Epithelial cell of prostate (primary cell): Measurements from ENCODE around the gene STOX2.

Experiments
- DNase-seq: peaks from one replicate; pipeline ENCODE4 v3.0.0-alpha.2; 2011; ENCODE audit warnings: low read depth, low spot score
- H3K27ac ChIP-seq: fragments of 450-650 bp; 2 replicates; pipeline ENCODE4 v1.5.1; 2017; ENCODE audit warnings: mild to moderate bottlenecking

Gene STOX2

GRCh38 chr4:184061582-184061981, 156.5 kb downstream of the STOX2 start:
- DNase-seq: no peak
- no peak overlapping the region for H3K27ac ChIP-seq

DNA sequence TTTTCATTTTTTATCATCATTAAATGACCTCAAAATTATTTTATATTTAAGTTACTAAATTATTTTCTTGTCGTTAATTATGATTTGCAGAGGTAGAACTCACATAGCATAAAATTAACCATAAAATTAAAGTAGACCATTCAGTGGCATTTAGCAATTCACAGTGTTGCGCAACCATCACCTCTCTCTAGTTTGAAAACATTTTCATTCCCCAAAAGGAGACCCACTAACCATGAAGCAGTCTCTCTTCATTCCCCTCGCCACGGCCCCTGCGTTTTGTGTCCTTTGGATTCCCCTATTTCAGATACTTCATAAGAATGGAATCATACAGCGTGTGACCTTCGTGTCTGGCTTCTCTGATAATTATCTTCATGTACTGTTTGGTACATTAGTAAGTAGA, 157.7 kb downstream of the STOX2 start:
- no peak for DNase-seq
- H3K27ac ChIP-seq: no peak overlapping the region

- no peak for DNase-seq
- H3K27ac ChIP-seq: no peak overlapping the region
These were observed 159.8 kb downstream of the STOX2 start for GRCh38 chr4:184064877-184065276.

- DNase-seq: no peak
- no peak overlapping the region for H3K27ac ChIP-seq
These were observed 161.6 kb downstream of the STOX2 start for GRCh38 chr4:184066584-184067300.

DNA sequence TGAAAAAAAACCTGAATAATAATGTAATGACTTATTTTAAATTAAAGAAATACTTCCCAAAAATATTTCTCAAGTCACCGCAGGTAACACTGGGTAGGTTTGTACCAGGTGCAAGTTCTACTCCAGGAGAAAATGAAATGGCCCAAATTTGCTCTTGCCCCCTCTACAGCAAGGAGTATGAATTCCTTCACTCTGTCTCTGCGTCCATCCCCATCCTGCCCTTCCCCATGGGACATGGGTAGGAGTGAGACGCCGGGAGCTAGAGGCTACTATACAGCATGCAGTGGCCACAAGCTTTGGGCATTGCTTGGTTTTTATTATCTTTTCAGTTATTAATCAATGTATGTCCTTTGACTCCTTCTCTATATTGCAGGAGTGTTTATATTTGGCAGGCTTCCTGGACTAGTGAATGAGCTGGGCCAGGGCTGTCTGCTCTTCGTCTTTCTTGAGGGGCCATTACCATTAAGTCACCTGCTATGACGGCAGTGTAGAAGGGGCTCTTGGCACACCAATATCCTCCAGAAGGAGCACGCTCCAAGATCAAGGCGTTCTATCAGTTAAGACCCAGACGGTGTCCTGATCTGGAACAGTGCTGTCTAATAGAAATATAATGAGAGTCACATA, 162.9 kb downstream of the STOX2 start:
- H3K27ac ChIP-seq: no peak overlapping the region
- DNase-seq: no peak
